LNCaP clone FGC (cell line): ENCODE data around the gene PRMT9.

Experiments used
- DNase-seq: peaks from one replicate; pipeline ENCODE4 v3.0.0-alpha.2; 2011; ENCODE audit warnings: low read depth
- H3K4me3 ChIP-seq: 2 replicates; pipeline ENCODE4 v1.5.1; 2011; ENCODE audit warnings: mild to moderate bottlenecking, low read depth, low read length, control low read depth
- TF ChIP-seq, protein P1 (sequence below): IDR thresholded peaks from 2 replicates; pipeline ENCODE4 v1.5.1; 2012; ENCODE audit warnings: mild to moderate bottlenecking; ENCODE audit not compliant: control insufficient read depth, insufficient read depth; ENCODE audit errors: extremely low read depth

PRMT9 gene

DNA sequence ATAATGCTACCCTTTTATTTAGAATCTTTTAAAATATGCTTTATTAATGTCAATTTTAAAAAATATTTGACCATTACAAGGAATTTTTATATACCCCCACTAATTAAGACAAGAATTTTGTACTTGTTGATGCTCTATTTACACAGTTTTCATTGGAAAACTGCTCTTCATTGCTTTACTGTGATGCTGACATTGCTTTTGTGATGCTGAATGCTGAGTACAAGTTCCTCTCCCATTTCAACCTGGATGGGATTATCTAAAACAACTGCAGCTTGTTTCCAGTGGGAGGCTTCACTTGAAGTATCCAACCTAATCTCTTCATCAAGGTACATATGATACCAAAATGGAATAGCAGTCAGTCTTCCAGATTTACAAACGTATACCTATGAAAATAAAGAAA is 45.6 kb downstream of the PRMT9 start:
- no peak for DNase-seq
- TF ChIP-seq, protein P1, sequence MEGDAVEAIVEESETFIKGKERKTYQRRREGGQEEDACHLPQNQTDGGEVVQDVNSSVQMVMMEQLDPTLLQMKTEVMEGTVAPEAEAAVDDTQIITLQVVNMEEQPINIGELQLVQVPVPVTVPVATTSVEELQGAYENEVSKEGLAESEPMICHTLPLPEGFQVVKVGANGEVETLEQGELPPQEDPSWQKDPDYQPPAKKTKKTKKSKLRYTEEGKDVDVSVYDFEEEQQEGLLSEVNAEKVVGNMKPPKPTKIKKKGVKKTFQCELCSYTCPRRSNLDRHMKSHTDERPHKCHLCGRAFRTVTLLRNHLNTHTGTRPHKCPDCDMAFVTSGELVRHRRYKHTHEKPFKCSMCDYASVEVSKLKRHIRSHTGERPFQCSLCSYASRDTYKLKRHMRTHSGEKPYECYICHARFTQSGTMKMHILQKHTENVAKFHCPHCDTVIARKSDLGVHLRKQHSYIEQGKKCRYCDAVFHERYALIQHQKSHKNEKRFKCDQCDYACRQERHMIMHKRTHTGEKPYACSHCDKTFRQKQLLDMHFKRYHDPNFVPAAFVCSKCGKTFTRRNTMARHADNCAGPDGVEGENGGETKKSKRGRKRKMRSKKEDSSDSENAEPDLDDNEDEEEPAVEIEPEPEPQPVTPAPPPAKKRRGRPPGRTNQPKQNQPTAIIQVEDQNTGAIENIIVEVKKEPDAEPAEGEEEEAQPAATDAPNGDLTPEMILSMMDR: no peak
- no peak overlapping the region for H3K4me3 ChIP-seq

DNA sequence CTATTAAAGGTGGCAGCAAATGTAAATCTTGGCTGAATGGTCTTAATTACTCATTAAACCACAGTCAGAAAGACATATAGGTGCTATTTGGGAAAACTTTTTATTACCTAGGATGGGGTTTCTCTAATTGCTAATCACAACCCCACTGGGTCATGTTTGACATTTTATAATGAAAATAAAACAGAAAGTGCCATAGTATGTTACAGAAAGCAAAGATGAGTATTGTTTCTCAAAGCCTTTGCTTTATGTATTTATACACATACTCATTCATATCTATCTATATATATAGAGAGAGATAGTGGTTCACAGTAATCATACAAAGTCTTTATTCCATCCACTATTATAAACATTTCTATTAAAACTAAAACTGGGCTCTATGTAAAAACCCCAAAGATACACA is 48.6 kb downstream of the PRMT9 start:
- H3K4me3 ChIP-seq: no peak overlapping the region
- DNase-seq: no peak
- TF ChIP-seq, protein P1: no peak

DNA sequence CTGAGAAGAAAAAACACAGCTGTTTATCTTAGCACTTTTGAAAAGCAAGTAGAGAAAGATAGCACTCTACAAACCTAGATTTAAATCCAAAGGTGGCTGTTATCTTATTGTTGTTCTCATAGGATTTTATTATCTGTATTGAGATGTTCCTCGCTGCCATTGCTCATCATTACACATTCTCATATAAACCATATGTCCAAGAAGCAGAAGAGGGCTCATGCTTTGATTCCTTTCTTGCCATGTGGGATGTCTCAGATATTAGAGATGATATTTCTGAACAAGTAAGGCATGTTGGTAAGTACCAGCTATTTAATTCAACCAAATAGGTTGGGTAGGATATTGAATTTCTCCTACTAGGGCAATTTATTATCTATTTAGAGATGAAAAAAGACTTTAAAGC is 50.3 kb downstream of the PRMT9 start:
- no peak for DNase-seq
- TF ChIP-seq, protein P1: no peak

DNA sequence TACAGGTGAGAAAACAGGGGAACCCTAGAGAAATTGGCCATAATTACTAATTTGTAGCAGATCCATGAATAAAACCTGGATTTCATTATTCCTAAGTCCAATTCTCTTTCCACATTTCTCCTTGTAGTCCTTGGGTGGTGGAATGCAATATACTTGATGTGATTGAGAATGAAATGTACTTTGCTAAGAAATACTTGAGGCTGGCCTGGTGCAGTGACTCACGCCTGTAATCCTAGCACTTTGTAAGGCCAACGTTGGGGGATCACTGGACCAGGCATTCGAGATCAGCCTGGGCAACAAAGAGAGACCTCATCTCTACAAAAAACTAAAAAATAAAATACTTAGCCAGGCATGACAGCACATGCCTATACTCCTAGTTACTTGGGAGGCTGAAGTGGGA is 50.9 kb downstream of the PRMT9 start:
- TF ChIP-seq, protein P1: no peak
- H3K4me3 ChIP-seq: no peak overlapping the region
- DNase-seq: no peak

More for the DNA sequence above, 50.3 kb downstream of the PRMT9 start:
- H3K4me3 ChIP-seq: no peak overlapping the region

DNA sequence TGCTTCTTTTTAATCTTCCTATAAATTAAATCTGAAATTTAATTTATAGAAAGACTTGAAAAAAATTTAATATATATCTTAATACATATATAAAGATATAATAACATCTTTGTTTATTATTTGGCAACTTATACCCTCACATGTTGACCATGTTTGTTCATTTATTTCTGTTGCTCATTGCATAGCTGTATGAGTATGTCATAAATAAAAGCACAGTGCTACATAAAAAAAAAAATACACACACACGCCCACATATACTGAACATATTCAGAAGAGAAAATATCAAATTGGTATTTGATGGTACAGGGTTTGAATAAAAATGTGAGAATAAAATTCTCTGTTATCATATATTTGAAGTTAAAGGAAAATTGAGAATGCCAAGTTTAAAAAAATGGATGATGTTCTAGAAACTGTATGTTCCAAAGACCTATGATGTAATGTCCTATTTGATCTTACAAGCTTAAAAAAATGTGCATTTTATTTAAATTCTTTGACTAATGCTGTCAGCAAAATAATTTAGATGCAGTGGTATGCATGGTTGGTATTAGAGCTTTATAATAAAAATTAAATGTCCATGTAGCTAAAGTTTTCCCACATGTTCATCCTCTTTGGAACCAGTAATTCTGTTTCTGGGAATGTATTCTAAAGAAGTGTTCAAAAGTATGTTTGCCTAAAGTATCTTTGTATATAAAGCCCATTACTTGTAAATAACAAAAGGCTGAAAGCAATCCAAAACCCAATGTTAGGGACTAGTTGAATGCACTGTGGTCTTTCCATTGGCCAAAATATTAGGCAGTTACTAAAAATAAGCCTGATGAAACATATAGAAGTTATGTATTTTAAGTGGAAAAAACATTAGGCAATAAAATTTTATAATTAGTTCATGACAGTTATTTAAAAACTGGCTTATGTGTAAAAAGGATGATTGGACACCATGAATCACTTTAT is 53.9 kb downstream of the PRMT9 start:
- DNase-seq: no peak
- H3K4me3 ChIP-seq: no peak overlapping the region
- TF ChIP-seq, protein P1: no peak

DNA sequence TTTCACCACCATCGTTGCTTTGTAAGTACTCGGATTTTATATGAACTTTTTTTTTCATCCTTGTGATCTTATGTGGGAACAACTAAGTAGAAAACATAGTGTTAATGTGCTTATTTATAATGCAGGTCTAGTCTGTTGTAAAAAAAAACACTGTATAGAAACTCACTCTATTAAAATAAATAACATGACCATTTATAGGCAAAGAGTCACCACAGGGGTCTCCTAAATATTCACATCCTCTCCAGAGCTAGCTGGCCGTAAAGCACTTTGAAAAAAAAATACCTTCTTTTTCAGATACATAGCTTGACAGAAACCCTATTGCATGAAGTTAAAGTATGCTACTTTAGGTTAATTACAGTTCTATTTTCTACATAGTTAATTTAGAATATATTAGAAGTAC is 55.5 kb downstream of the PRMT9 start:
- H3K4me3 ChIP-seq: no peak overlapping the region
- DNase-seq: no peak
- TF ChIP-seq, protein P1: no peak
